ENCODE measurements around the gene ETV6. TPM values are rescaled to one million over a fixed set of nuclear protein-coding genes. Genes with fewer than 3 reads are reported as not detected.

Gene ETV6
- total RNA-seq, 1 donor from 2014 or later: 31.4 TPM

DNA sequence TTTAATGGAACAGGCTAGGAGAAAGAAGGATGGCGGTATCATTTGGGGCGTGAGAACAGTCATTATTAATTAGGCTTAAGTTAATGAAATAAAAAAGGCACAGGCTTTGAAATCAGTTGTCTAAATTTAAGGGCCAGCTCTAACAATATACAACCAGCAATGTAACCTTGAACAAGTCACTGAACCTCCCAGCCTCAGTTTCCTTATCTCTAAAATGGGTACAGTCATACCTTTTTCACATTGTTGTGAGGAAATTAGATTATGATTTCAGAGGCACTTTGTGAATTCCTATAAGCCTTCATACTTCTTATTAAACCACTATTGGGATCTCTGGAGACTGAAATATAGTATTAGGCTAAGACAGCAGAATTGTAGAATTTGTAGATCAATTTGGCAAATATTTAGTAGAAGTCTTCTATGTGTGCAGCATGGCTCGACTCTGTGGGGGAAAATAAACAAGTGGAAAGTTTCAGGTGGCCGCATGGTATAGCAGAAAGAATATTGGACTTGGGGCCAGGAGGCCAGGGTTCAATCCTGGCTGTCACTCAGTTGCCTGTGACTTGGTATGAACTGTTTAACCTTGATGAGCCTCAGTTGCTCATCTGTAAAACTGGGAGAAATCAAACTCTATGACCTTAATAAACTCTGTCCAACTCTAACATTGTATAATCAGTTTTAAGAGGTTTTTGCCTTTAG is 117.7 kb downstream of the ETV6 start:
- Mint-ChIP-seq H3K36me3 (peaks cover under 1% of the 10 kb centered on the region), H3K4me1 (peaks cover 76% of the 10 kb centered on the region), H3K4me3 (peak overlapping the region; percentile 38), H3K27me3 (ENCODE audit: low read depth) (no peaks in the 10 kb centered on the region), H3K27ac (peak overlapping the region; percentile 94), H3K9me3 (no peaks in the 10 kb centered on the region)
- no peak for DNase-seq (ENCODE audit: low spot score in 2 of 2, unreplicated experiment in 2 of 2)
- TF ChIP-seq, protein P1, sequence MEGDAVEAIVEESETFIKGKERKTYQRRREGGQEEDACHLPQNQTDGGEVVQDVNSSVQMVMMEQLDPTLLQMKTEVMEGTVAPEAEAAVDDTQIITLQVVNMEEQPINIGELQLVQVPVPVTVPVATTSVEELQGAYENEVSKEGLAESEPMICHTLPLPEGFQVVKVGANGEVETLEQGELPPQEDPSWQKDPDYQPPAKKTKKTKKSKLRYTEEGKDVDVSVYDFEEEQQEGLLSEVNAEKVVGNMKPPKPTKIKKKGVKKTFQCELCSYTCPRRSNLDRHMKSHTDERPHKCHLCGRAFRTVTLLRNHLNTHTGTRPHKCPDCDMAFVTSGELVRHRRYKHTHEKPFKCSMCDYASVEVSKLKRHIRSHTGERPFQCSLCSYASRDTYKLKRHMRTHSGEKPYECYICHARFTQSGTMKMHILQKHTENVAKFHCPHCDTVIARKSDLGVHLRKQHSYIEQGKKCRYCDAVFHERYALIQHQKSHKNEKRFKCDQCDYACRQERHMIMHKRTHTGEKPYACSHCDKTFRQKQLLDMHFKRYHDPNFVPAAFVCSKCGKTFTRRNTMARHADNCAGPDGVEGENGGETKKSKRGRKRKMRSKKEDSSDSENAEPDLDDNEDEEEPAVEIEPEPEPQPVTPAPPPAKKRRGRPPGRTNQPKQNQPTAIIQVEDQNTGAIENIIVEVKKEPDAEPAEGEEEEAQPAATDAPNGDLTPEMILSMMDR (IDR thresholded peaks at IDR 0.05; ENCODE audit: unreplicated experiment): no peak

DNA sequence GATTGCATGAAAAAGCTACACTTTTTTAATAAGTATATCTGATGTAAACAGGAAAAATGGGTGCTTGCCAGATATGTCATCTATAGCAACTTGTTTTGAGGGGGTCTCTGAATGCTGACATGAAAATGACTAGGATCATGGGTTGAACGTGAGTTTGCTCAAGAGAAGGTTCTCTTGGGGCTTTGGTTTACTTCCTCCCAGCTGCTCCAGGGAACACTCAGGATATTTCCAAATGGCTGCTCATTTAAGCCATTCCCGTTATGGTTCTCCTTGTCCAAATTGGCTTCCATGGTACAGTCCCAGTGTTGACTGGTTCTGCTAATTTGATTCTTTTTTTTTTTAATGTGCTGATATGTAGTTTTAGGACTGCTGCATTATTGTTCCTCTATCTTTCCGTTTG is 118.3 kb downstream of the ETV6 start:
- peaks cover 3% of the 10 kb centered on the region for H3K36me3 Mint-ChIP-seq
- TF ChIP-seq, protein P1 (IDR thresholded peaks at IDR 0.05; ENCODE audit: unreplicated experiment): no peak
- no peak for DNase-seq (ENCODE audit: low spot score in 2 of 2, unreplicated experiment in 2 of 2)
- H3K4me3 Mint-ChIP-seq: no peak overlapping the region
- peaks cover 78% of the 10 kb centered on the region for H3K4me1 Mint-ChIP-seq
- H3K27me3 Mint-ChIP-seq (ENCODE audit: low read depth): no peaks in the 10 kb centered on the region
- no peaks in the 10 kb centered on the region for H3K9me3 Mint-ChIP-seq
- peak overlapping the region; percentile 25 for H3K27ac Mint-ChIP-seq

DNA sequence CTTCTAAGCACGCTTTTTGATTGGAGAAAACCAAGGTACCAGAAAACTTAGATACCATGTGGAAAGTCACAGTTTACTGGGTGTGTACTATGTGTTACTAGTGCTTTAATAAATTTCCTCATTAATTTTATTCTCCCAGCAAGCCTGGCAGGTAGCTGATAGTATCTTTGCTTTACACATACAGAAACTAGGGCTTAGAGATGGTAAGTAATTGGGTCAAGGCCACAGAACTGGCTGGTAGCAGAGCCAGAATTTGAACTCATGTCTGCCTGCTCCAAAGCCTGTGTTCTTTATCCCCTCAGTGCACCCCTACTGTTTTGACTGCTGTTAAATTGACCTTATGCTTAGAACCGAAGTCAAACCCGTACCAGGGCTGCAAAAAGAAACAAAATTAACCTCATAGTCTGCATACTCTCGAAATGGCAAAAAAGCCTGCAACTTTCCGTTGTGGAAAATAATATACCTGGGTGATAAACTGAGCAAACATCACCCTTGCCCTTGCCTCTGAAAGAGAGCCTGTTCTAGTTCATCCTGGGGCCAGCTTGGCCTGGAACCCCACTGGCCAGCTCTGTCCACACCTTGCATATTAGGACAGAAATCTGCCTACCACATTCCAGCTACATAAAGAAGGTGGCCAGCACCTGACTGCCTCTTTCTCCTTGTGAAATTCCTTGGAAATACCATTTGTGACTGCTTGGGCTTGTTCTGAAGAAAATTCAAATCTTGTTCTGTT is 118.9 kb downstream of the ETV6 start:
- no peak overlapping the region for H3K27ac Mint-ChIP-seq
- H3K4me1 Mint-ChIP-seq: peaks cover 72% of the 10 kb centered on the region
- no peak overlapping the region for H3K4me3 Mint-ChIP-seq
- no peaks in the 10 kb centered on the region for H3K27me3 Mint-ChIP-seq (ENCODE audit: low read depth)
- TF ChIP-seq, protein P1 (IDR thresholded peaks at IDR 0.05; ENCODE audit: unreplicated experiment): no peak
- H3K36me3 Mint-ChIP-seq: peaks cover 3% of the 10 kb centered on the region
- H3K9me3 Mint-ChIP-seq: no peaks in the 10 kb centered on the region
- no peak for DNase-seq (ENCODE audit: low spot score in 2 of 2, unreplicated experiment in 2 of 2)

DNA sequence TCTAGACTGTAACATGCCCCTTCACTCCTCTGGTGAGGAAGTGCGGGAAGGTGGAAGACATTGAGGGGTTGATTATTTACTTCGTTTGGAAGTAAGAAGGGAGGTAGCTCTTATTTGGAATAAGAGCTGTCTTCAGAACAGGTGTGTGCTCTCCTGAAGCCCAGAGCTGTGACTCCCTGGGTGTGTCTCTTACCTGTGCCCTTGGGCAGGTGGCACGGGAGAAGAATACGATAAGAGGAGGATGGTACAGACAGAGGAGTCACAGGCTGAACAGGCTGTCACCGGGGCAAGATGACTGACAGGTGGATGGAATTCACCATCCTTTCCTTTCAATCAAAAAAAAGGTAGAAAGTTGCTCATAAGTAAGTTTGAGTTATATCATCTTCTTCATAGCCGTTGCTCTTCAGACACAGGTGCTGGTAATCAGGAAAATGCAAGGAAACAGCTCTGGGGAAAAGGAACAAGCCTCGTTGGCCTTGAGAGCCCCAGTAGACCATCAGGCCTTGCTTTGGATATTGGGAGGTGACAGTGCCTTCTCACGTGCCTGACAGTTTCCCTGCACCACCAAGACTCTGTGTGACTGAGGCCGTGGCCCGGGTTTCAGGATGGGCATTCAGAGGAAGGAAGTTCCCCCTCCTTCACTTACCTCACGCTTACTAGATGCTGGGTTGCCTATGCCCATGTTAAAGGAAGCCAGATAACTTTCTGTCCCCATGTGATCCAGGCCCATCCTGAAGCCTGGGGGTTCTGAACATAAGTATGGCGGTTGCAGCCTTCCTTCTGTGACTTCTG is 120.4 kb downstream of the ETV6 start:
- H3K27ac Mint-ChIP-seq: no peak overlapping the region
- H3K9me3 Mint-ChIP-seq: no peaks in the 10 kb centered on the region
- no peaks in the 10 kb centered on the region for H3K27me3 Mint-ChIP-seq (ENCODE audit: low read depth)
- H3K4me1 Mint-ChIP-seq: peaks cover 59% of the 10 kb centered on the region
- H3K36me3 Mint-ChIP-seq: peaks cover 6% of the 10 kb centered on the region
- DNase-seq (ENCODE audit: low spot score in 2 of 2, unreplicated experiment in 2 of 2): no peak
- H3K4me3 Mint-ChIP-seq: no peak overlapping the region
- TF ChIP-seq, protein P1 (IDR thresholded peaks at IDR 0.05; ENCODE audit: unreplicated experiment): no peak

DNA sequence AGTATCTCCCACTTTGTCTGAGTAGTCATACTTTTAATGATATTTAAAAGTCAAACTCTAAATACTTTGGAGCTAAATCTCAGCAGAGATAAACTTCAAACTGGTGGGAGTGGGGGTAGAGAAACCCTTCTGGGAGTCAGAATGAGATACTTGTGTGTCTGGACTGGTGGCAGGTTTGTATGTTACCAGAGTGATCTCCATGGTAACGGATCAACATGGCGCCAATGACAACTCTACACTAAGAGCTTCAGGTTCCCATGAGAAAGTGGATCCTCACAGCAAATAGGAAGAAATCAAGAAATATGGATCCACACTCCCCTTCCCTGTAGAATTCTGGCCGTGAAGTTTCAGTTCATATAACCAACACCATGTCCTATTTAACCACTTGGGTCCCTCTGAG is 121.9 kb downstream of the ETV6 start:
- peaks cover 51% of the 10 kb centered on the region for H3K4me1 Mint-ChIP-seq
- peaks cover 6% of the 10 kb centered on the region for H3K36me3 Mint-ChIP-seq
- peak overlapping the region; percentile 70 for H3K27ac Mint-ChIP-seq

More for the DNA sequence above, 121.9 kb downstream of the ETV6 start:
- TF ChIP-seq, protein P1 (IDR thresholded peaks at IDR 0.05; ENCODE audit: unreplicated experiment): no peak
- Mint-ChIP-seq H3K9me3 (no peaks in the 10 kb centered on the region), H3K27me3 (ENCODE audit: low read depth) (no peaks in the 10 kb centered on the region), H3K4me3 (no peak overlapping the region)
- no peak for DNase-seq (ENCODE audit: low spot score in 2 of 2, unreplicated experiment in 2 of 2)
